Ovary (tissue), 9 donors: ENCODE measurements around the gene TLE5. TPM values are rescaled to one million over a fixed set of nuclear protein-coding genes. Genes with fewer than 3 reads are reported as not detected.

Experiments
- DNase-seq, 5 donors: peaks; one replicate each; pipeline ENCODE4 v3.0.0-alpha.2; 2019 to 2020
- H3K27ac ChIP-seq, 2 donors: fragments of 200-600 bp; one replicate each; pipeline versions ENCODE4 v1.5.1 to v1.8.0; 2019 to 2022
- H3K27me3 ChIP-seq: fragments of 200-600 bp; one replicate; pipeline ENCODE4 v1.8.0; 2022
- H3K36me3 ChIP-seq: fragments of 200-600 bp; sonication (generic); one replicate; pipeline ENCODE4 v1.5.1; 2019
- H3K4me1 ChIP-seq: one replicate; pipeline ENCODE4 v1.8.1; 2013; ENCODE audit warnings: mild to moderate bottlenecking, moderate library complexity; ENCODE audit not compliant: insufficient read depth
- H3K4me3 ChIP-seq: fragments of 200-600 bp; sonication (generic); one replicate; pipeline ENCODE4 v1.5.1; 2017
- H3K9me3 ChIP-seq, 2 donors: fragments of 200-600 bp in 1 of 2; sonication (generic) in 1 of 2; one replicate each; pipeline versions ENCODE4 v1.5.1 to v1.8.1; 2013 to 2019; ENCODE audit warnings: mild to moderate bottlenecking in 1 of 2, moderate library complexity in 1 of 2
- EP300 ChIP-seq: sonication (generic); formaldehyde crosslinking; IDR thresholded peaks from one replicate; pipeline ENCODE4 v1.6.1; 2017; ENCODE audit warnings: antibody characterized with exemption
- POLR2A ChIP-seq: fragments of 450-650 bp; IDR thresholded peaks from one replicate; pipeline ENCODE4 v1.6.1; 2017; ENCODE audit warnings: antibody characterized with exemption, mild to moderate bottlenecking, moderate library complexity
- WGBS, 3 donors: extraction: QIAGEN DNeasy Blood & Tissue Kit in 1 of 3; methylation state at CpG; one replicate each; pipeline versions ENCODE4 v1.1.5 to v1.1.7; 2013 to 2017; 5-methylcytosine and 5-hydroxymethylcytosine counted together
- intact Hi-C, 4 donors: fragments of 100-400 bp; cut with DNase I; formaldehyde crosslinking; loops; one replicate each; pipeline versions ENCODE4 v1.11.0 to v1.15.1; 2022 to 2023
- polyA plus RNA-seq, 2 donors: library from polyadenylated mRNA; stranded (reverse); fragments of 200-250 nt in 1 of 2; fragments of 350-450 nt in 1 of 2; fragmentation: Illumina TruSeq in 1 of 2; extraction: RNeasy Lipid Tissue Mini Kit (QIAGEN cat#74804) in 1 of 2; gene quantifications; one replicate each; pipeline ENCODE4 v1.2.3, GENCODE V29; 2013 to 2014
- total RNA-seq, 7 donors: library from RNA; depleted of rRNA in 2 of 7; stranded (reverse); fragments of >200 nt in 2 of 7; fragmentation: NEBNext Ultra II Directional in 3 of 7; extraction: Animal tissue kit (Norgen Biotek cat#: 25700) in 3 of 7; gene quantifications; one replicate each; pipeline versions ENCODE4 v1.1.0 to v1.2.4, GENCODE V29; 2016 to 2023
- TF ChIP-seq, protein P1 (sequence below), 3 donors: fragments of 450-650 bp in 2 of 3; fragments of 200-600 bp in 1 of 3; IDR thresholded peaks; one replicate each; pipeline versions ENCODE4 v1.5.1 to v1.8.0; 2016 to 2022; ENCODE audit warnings: antibody characterized with exemption in 3 of 3, mild to moderate bottlenecking in 1 of 3
- donor health status: DM: no; HTN: no; CAD: no; lungs with moderate emphysema.
- donor health status: DM: no; HTN: no; CAD: no.
- donor health status: Bipolar disorder and iron deficiency.
- donor health status: DM: yes; HTN: yes; CAD: no.
- donor health status: DM: no; HTN: no; CAD: no.
- donor health status: DM: yes; HTN: yes; CAD: no.

Gene TLE5
- total and polyA plus RNA-seq, 9 donors, result 241 to 670 (median 503) TPM

GRCh38 chr19:3064011-3064330 lies 1.7 kb upstream of the TLE5 start:
- H3K27ac ChIP-seq, result no peak overlapping the region
- no peak overlapping the region for H3K4me3 ChIP-seq
- no peaks in the 10 kb centered on the region for H3K36me3 ChIP-seq
- no peak for DNase-seq
- no peaks in the 10 kb centered on the region for H3K9me3 ChIP-seq
- H3K27me3 ChIP-seq, result no peaks in the 10 kb centered on the region
- TF ChIP-seq, protein P1, sequence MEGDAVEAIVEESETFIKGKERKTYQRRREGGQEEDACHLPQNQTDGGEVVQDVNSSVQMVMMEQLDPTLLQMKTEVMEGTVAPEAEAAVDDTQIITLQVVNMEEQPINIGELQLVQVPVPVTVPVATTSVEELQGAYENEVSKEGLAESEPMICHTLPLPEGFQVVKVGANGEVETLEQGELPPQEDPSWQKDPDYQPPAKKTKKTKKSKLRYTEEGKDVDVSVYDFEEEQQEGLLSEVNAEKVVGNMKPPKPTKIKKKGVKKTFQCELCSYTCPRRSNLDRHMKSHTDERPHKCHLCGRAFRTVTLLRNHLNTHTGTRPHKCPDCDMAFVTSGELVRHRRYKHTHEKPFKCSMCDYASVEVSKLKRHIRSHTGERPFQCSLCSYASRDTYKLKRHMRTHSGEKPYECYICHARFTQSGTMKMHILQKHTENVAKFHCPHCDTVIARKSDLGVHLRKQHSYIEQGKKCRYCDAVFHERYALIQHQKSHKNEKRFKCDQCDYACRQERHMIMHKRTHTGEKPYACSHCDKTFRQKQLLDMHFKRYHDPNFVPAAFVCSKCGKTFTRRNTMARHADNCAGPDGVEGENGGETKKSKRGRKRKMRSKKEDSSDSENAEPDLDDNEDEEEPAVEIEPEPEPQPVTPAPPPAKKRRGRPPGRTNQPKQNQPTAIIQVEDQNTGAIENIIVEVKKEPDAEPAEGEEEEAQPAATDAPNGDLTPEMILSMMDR (IDR thresholded peaks at IDR 0.05), result no peak
- TF ChIP-seq EP300 (no peak), POLR2A (no peak)
- H3K4me1 ChIP-seq, result no peaks in the 10 kb centered on the region
- intact Hi-C loops, result no loop called here
- WGBS, 3 donors, result 94 to 97% (median 96%) methylated on average over 7 of the region's 7 CpGs

GRCh38 chr19:3061182-3062161 lies 823 bp downstream of the TLE5 start:
- intact Hi-C loops, result no loop called here
- Histone ChIP-seq H3K27ac (peak overlapping the region; percentile 96), H3K27me3 (no peaks in the 10 kb centered on the region), H3K4me3 (peak overlapping the region; percentile 75), H3K4me1 (peaks cover 9% of the 10 kb centered on the region), H3K36me3 (no peaks in the 10 kb centered on the region), H3K9me3 (no peaks in the 10 kb centered on the region)
- 1 to 6% (median 3%) methylated on average over 14 to 87 of the region's 88 CpGs for WGBS, 3 donors
- TF ChIP-seq POLR2A, result peak; percentile 49
- TF ChIP-seq, protein P1 (IDR thresholded peaks at IDR 0.05), result peak in 2 of 3 donors; percentile 27 to 53
- TF ChIP-seq EP300, result no peak
- peak; percentile 77 to 85 (median 83) for DNase-seq

- no peak for DNase-seq
These were observed 1.5 kb downstream of the TLE5 start for GRCh38 chr19:3060857-3061181.

DNA sequence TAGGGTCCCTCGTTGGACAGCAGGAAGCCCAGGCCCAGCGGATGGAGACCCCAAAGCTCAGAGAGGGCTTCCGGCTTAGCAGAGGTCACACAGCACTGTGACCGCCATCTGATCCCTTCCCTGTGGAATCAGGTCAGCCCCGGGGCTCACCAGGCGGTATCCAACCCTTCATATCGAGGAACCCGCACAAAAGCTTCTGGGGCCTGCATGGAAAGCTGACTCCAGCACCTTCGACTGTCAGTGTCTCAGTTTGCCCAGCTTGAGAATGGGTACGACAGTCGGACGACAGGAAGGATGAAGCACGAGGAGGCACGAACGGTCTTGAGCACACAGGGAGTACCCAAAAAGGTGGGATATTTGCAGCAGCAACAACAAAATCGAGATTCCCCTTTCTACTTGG lies 2.6 kb downstream of the TLE5 start:
- no peaks in the 10 kb centered on the region for H3K36me3 ChIP-seq
- intact Hi-C loops, result no loop called here
- 80 to 85% (median 81%) methylated on average over 16 of the region's 16 CpGs for WGBS, 3 donors
- DNase-seq, result no peak
- TF ChIP-seq EP300 (no peak), POLR2A (no peak)
- TF ChIP-seq, protein P1 (IDR thresholded peaks at IDR 0.05), result no peak
- H3K27me3 ChIP-seq, result no peaks in the 10 kb centered on the region
- H3K9me3 ChIP-seq, result no peaks in the 10 kb centered on the region
- H3K4me1 ChIP-seq, result peaks cover 9% of the 10 kb centered on the region
- no peak overlapping the region for H3K4me3 ChIP-seq
- H3K27ac ChIP-seq, result peak overlapping the region in 1 of 2 donors; percentile 96

More at GRCh38 chr19:3060857-3061181, 1.5 kb downstream of the TLE5 start:
- Histone ChIP-seq H3K4me3 (peak overlapping the region; percentile 75), H3K36me3 (no peaks in the 10 kb centered on the region), H3K27ac (peak overlapping the region; percentile 96), H3K27me3 (no peaks in the 10 kb centered on the region), H3K9me3 (no peaks in the 10 kb centered on the region), H3K4me1 (peaks cover 9% of the 10 kb centered on the region)
- 14 to 19% (median 16%) methylated on average over 4 of the region's 4 CpGs for WGBS, 3 donors
- intact Hi-C loops, result no loop called here
- TF ChIP-seq, protein P1 (IDR thresholded peaks at IDR 0.05), result no peak
- TF ChIP-seq POLR2A (no peak), EP300 (no peak)
